Measurements from ENCODE around the gene SYNPO2.
"Not testable (repeated sequence)": the region's sequence is repeated elsewhere in the genome, so short reads cannot be mapped to it uniquely, and the experiment has no call there.

The SYNPO2 gene

GRCh38 chr4:119000400-119000799 is 111.7 kb downstream of the SYNPO2 start:
- no peak for DNase-seq (ENCODE audit: low read depth in 2 of 2)

GRCh38 chr4:119002476-119002875 is 113.8 kb downstream of the SYNPO2 start:
- no peak for DNase-seq (ENCODE audit: low read depth in 2 of 2)

GRCh38 chr4:119003001-119003400 is 114.3 kb downstream of the SYNPO2 start:
- DNase-seq (ENCODE audit: low read depth in 2 of 2): not testable (repeated sequence)

- no peak for DNase-seq (ENCODE audit: low read depth in 2 of 2)
These were observed 117.3 kb downstream of the SYNPO2 start for GRCh38 chr4:119005928-119006460.

GRCh38 chr4:119008761-119009160 is 120.1 kb downstream of the SYNPO2 start:
- no peak for DNase-seq (ENCODE audit: low read depth in 2 of 2)

- not testable (repeated sequence) for DNase-seq (ENCODE audit: low read depth in 2 of 2)
These were observed 121.6 kb downstream of the SYNPO2 start for GRCh38 chr4:119010221-119010620.

- DNase-seq (ENCODE audit: low read depth in 2 of 2): no peak
These were observed 122.4 kb downstream of the SYNPO2 start for GRCh38 chr4:119010909-119011606.

GRCh38 chr4:119011607-119011988 is 122.9 kb downstream of the SYNPO2 start:
- DNase-seq (ENCODE audit: low read depth in 2 of 2): no peak

- no peak for DNase-seq (ENCODE audit: low read depth in 2 of 2)
These were observed 126.0 kb downstream of the SYNPO2 start for GRCh38 chr4:119014658-119015057.

- no peak for DNase-seq (ENCODE audit: low read depth in 2 of 2)
These were observed 128.0 kb downstream of the SYNPO2 start for GRCh38 chr4:119016636-119017035.

GRCh38 chr4:119017636-119018035 is 129.0 kb downstream of the SYNPO2 start:
- DNase-seq (ENCODE audit: low read depth in 2 of 2): no peak

GRCh38 chr4:119020158-119020557 is 131.5 kb downstream of the SYNPO2 start:
- no peak for DNase-seq (ENCODE audit: low read depth in 2 of 2)

- DNase-seq (ENCODE audit: low read depth in 2 of 2): not testable (repeated sequence)
These were observed 133.9 kb downstream of the SYNPO2 start for GRCh38 chr4:119022520-119022919.

- DNase-seq (ENCODE audit: low read depth in 2 of 2): no peak
These were observed 135.4 kb downstream of the SYNPO2 start for GRCh38 chr4:119024102-119024501.

- no peak for DNase-seq (ENCODE audit: low read depth in 2 of 2)
These were observed 136.8 kb downstream of the SYNPO2 start for GRCh38 chr4:119025420-119025819.

GRCh38 chr4:119025916-119026661 is 137.4 kb downstream of the SYNPO2 start:
- DNase-seq (ENCODE audit: low read depth in 2 of 2): no peak

- DNase-seq (ENCODE audit: low read depth in 2 of 2): no peak
These were observed 138.2 kb downstream of the SYNPO2 start for GRCh38 chr4:119026662-119027444.

- DNase-seq (ENCODE audit: low read depth in 2 of 2): no peak
These were observed 139.2 kb downstream of the SYNPO2 start for GRCh38 chr4:119027811-119028210.

- no peak for DNase-seq (ENCODE audit: low read depth in 2 of 2)
These were observed 139.6 kb downstream of the SYNPO2 start for GRCh38 chr4:119028296-119028695.

GRCh38 chr4:119029847-119030535 is 141.3 kb downstream of the SYNPO2 start:
- DNase-seq (ENCODE audit: low read depth in 2 of 2): no peak

GRCh38 chr4:119030536-119030890 is 141.9 kb downstream of the SYNPO2 start:
- no peak for DNase-seq (ENCODE audit: low read depth in 2 of 2)

GRCh38 chr4:119031218-119031617 is 142.6 kb downstream of the SYNPO2 start:
- no peak for DNase-seq (ENCODE audit: low read depth in 2 of 2)
